ENCODE data around the gene SPAG8.

Gene SPAG8

DNA sequence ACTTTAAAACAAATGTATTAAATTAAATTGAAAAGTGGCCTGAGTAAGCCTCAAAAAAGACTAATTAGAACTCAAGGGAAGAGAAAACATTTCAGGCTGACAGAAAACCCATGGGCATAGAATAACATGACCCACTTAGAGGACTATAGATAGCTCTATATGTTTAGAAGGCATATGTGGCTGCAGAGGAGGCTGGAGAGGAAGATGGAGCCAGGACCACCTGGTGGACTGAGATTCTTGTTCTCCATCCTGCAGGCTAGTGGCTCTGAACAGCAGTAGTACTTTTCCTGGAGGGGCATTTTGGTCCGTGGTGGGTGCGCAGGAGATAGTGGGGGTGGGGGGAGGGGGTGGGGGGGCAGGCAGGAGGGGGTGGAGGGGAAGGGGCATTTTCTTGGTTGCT is 31.0 kb downstream of the SPAG8 start:
- no peak for DNase-seq (ENCODE audit: low read depth)
- H3K4me3 ChIP-seq (ENCODE audit: low read depth, low read length), result no peak overlapping the region
- in situ Hi-C loops (cut with HindIII; ENCODE audit: low sequenced_read_pairs), result no loop called here
- no peak for TF ChIP-seq CTCF (IDR thresholded peaks at IDR 0.05; ENCODE audit: low read depth, low read length, missing control alignments)

- no peak overlapping the region for H3K4me3 ChIP-seq (ENCODE audit: low read depth, low read length)
- DNase-seq (ENCODE audit: low read depth), result no peak
- in situ Hi-C loops (cut with HindIII; ENCODE audit: low sequenced_read_pairs), result no loop called here
- no peak for TF ChIP-seq CTCF (IDR thresholded peaks at IDR 0.05; ENCODE audit: low read depth, low read length, missing control alignments)
These were observed 33.6 kb downstream of the SPAG8 start for GRCh38 chr9:35778496-35778895.

GRCh38 chr9:35776018-35776417 is 36.0 kb downstream of the SPAG8 start:
- H3K4me3 ChIP-seq (ENCODE audit: low read depth, low read length), result no peak overlapping the region
- no peak for DNase-seq (ENCODE audit: low read depth)
- in situ Hi-C loops (cut with HindIII; ENCODE audit: low sequenced_read_pairs), result no loop called here
- no peak for TF ChIP-seq CTCF (IDR thresholded peaks at IDR 0.05; ENCODE audit: low read depth, low read length, missing control alignments)

DNA sequence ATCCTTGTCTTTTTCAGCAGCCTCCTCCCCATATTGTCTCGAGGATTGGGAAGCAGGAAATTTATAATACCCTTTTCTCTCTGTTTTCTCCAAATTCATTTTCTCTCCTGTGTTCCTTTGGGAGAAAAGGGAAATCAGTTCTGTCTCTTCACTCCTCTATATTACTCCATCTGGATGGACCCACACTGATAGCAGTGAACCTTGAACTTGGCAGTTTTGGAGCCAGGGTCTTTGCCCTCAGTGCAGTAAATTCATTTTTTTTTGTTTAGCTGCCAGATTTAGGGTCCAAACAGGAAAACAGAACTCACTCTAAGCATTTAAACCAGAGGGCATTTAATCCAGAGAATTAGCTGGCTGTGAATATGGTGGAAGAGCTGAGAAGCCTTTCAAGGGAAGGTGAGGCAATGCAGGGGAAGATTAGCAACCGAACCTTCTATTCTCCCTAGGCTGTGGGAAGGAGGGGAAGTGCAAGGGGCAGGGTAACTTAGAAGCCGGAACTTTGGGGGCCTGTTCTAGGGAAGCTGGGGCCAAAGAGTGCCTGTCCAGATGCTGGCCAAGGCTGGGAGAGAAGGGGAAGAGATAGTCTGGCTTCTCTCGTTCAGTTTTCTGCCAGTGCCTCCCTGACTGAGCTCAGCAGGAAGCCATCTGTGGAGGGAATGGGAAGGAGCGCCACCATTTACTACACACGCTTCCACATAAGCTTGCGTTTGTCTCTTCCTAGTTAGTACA is 37.0 kb downstream of the SPAG8 start:
- in situ Hi-C loops (cut with HindIII; ENCODE audit: low sequenced_read_pairs), result loop anchor here (25.0 kb wide), 1 partner anchor 112 kb away; no protein-coding TSS in a partner anchor
- H3K4me3 ChIP-seq (ENCODE audit: low read depth, low read length), result no peak overlapping the region
- no peak for DNase-seq (ENCODE audit: low read depth)
- no peak for TF ChIP-seq CTCF (IDR thresholded peaks at IDR 0.05; ENCODE audit: low read depth, low read length, missing control alignments)

- TF ChIP-seq CTCF (IDR thresholded peaks at IDR 0.05; ENCODE audit: low read depth, low read length, missing control alignments), result no peak
- in situ Hi-C loops (cut with HindIII; ENCODE audit: low sequenced_read_pairs), result loop anchor here (25.0 kb wide), 1 partner anchor 115 kb away; no protein-coding TSS in a partner anchor
- no peak for DNase-seq (ENCODE audit: low read depth)
- no peak overlapping the region for H3K4me3 ChIP-seq (ENCODE audit: low read depth, low read length)
These were observed 40.1 kb downstream of the SPAG8 start for GRCh38 chr9:35771943-35772342.

DNA sequence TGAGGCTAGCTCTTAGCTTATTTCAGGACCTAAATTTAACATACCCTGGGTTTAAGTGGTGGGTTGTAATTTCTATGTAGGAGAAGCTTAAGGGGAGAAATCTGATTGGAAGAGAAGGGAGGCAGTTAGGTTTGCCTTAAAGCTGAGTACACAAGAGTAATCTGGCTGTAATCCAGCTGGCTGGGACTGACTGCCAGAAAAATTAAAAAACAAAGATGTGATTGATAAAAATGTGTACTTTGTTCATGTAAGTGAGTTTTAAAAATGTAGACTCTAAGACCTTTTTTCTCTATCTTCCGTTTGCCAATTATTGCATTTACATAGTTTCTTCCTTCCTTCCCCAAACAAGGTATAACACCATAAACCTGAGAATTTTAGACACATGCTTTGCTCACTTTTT is 40.5 kb downstream of the SPAG8 start:
- no peak for DNase-seq (ENCODE audit: low read depth)
- in situ Hi-C loops (cut with HindIII; ENCODE audit: low sequenced_read_pairs), result loop anchor here (25.0 kb wide), 1 partner anchor 116 kb away; no protein-coding TSS in a partner anchor
- no peak for TF ChIP-seq CTCF (IDR thresholded peaks at IDR 0.05; ENCODE audit: low read depth, low read length, missing control alignments)
- no peak overlapping the region for H3K4me3 ChIP-seq (ENCODE audit: low read depth, low read length)
